ENCODE data around the gene SARDH.
A peak's percentile ranks its signal among the peaks of the same experiment; 100 is the strongest.

Gene SARDH

GRCh38 chr9:133664173-133665050 lies 73.7 kb downstream of the SARDH start:
- no peak for DNase-seq

- DNase-seq: no peak
Observed at GRCh38 chr9:133661846-133662540, 76.2 kb downstream of the SARDH start.

- no peak for DNase-seq
Observed at GRCh38 chr9:133659516-133659915, 78.6 kb downstream of the SARDH start.

DNA sequence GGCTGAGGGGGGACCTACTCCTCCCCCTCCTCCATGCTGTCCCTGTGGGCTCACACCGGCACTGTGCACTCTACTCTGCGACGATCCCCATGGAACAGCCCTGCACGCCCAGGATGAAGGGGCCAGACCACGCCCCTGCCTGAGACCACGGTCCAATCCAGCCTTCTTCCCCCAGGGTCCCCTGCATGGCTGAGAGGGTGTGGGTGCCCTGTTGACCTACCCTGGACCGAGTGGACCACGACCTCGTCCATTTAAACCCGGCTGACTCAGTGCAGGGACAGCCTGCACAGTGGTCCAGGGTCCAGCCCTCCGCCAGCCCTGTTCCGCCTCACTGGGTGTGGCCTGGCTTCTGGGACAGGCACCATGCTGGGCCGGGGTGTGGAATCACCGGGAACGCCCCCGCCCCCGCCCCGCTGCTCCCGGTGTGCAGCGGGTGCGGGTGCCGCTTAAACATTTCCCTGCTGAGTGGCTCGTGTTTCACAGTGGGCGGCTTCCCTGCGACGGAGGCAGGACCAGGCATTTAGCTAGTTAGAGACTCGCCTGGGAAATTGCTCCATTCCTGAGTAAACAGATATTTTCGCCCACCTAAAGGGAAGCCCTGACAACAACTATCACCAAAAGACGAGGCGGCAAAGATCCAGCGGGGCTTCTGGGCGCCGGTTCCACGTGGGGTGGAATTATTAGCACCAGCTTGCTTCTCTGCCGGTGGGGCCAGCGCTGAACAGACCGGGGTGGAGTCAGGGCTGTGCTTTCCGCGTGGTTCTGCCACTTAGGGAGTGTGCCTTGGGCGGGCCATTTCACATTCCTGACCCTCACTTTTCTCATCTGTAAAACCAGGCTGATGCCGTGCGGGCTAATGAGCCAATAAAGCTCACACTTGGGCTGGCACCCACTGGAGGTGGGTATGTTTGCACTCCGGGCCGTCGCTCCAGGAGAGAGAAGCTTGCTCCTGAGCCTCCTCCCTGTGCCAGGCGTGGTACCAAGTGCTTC lies 79.4 kb downstream of the SARDH start:
- no peak for DNase-seq

DNA sequence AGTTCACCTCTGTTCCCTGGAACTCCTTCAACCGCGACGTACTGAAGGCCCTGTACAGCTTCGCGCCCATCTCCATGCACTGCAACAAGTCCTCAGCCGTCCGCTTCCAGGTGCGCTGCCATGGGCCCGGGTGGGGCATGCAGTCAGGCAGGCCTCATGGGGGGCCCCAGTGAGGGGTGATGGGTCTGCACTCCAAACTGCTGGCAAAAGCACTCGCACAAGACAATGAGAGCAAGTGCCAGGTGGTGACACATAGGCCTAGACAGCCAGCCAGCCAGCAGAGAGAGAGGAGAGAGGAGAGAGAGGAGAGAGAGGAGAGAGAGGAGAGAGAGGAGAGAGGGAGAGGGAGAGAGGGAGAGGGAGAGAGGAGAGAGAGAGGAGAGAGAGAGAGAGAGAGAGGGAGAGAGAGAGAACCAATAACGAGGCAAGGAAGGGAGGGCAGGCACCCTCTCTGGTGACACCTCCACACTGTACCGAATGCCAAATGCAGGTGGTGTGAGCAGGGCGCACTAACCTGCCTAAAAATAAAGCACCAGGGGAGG lies 81.0 kb downstream of the SARDH start:
- DNase-seq: no peak

GRCh38 chr9:133656211-133657119 lies 81.7 kb downstream of the SARDH start:
- DNase-seq: peak; percentile 37

DNA sequence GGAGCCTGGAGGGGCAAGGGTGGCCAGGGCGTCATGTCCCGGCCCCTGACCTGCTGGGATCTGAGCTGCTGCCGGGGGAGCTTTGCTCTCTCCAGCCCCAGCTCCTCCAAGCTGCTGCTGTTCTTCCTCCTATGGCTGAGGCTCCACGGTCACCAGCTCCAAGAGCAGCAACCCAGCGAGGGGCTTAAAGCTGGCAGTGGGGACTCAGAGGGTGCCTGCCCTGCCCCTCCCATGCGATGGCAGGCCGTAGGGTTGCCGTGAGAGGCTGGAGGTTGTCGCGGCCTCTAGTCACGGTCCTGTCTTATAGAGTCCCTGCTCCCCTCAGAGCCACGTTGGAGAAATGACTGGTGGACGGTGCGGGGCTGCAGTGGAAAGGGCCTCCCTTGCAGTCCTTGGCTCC lies 82.5 kb downstream of the SARDH start:
- DNase-seq: no peak

- no peak for DNase-seq
Observed at GRCh38 chr9:133654736-133655657, 83.2 kb downstream of the SARDH start.

- no peak for DNase-seq
Observed at GRCh38 chr9:133653638-133654037, 84.5 kb downstream of the SARDH start.

DNA sequence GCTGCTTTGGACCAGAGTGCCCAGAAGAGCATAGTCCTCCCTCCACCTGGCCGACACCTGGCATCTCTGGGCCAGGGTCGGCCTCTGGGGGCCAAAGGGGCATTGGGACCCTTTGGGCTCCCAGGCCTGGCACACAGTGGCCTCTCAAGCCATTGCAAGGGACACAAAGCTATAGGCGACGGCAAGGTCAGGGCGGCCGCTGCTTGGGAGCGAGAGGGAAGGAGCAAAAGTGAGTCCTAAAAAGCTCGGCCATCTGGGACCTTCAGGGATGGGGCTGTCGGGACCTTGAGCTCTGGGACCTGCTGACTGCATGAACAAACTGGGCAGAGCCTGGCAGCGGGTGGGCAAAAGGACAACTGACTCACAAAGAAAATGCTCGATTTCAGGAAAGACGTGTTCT lies 88.1 kb downstream of the SARDH start:
- DNase-seq: no peak

GRCh38 chr9:133649194-133649593 lies 89.0 kb downstream of the SARDH start:
- DNase-seq: no peak

DNA sequence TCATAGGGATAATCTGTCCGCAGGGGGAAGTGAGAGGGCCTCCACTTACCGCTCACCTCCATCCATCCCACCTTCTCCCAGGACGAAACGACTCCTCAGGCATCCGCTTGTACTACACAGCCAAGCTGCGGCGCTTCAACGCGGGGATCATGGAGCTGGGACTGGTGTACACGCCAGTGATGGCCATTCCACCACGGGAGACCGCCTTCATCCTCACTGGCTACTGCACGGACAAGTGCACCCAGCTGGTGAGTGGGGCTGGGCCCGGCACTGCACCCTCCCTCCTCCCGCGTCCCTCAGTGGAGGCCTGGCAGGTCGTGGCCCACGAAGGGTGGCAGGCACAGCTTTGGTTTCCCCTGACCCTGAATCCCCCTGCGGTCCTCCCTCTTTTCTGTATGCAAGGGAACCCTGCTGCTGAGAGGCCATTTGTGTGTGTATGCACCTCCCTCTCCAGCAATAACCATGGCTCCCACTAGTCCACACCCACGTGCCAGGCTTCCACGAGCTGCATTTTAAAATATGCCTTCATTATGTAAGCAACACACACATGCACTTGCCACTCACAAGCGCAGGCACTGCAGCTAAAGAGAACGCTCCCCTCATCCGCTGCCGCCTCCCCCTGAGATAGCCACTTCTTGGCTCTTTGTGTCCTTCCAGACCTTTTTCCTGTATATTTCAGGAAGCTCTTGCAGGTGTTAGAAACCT lies 90.2 kb downstream of the SARDH start:
- no peak for DNase-seq

GRCh38 chr9:133647148-133647547 lies 91.0 kb downstream of the SARDH start:
- DNase-seq: no peak

DNA sequence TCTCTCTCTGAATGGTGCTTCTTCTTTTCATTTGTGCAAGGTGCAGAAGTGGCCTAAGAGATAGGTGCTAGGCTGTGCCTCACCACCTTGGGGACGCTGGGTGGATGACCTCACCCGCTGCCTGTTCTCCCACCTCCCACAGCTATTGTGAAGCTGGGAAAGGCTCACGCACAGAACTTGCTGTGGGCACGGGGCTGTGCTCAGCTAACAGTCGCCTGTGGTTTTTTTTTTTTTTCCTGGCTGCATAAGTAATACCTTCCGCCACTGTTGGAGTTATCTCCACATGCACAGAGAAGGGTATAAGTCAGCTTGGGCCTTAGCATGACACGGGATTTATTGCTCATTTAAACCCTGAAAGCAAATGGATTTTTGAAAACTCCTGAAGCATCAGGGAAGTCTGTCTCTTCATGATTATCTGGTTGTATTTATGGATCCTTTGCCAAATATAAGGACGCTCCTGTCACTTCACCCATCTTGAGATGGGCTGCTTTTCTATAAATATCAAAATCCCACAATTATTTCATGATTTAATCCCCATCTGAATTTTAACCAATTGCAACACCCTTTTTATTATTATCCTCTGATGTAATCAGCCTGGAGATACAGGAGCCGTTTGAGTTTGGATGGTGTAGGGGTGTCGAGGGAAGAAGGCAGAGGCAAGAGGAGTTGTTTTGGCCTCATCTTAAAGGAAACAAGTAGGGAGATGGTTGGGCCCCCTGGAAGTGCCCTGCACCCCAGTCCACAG lies 93.0 kb downstream of the SARDH start:
- DNase-seq: no peak

DNA sequence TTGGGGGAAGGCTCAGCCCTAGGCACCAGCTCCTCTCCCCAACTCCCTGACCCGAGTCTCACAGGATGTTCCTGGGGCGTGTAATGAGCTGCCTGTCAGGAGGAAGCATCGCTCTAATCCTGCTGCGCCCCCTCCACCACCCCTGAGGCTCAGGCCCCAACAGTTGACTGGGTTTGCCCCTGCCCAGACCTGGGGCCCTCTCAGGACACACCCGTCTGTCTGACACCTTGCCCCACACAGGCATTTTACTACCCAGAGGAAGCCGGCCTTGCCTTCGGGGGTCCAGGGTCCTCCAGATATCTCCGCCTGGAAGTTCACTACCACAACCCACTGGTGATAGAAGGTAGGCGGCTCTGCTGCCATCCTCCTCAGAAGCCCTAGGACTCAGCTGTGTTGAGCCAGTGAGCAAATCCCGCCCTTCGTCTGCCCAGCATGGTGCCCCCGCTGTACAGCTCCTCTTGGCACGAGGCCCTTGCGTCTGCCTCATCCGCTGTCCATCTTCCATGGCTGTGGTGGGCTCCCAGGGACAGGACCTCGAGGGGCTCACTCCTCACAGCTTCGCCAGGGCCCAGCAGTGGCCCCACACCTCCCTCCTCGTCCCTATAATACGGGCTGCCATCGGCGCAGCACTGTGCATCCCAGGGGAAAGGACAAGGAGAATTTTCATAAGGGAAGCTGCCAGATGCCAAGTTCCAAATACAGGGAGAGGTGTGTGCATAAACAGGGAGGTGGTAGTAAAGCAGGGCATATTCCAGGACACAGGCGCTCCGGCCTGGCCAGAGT lies 94.0 kb downstream of the SARDH start:
- DNase-seq: no peak

DNA sequence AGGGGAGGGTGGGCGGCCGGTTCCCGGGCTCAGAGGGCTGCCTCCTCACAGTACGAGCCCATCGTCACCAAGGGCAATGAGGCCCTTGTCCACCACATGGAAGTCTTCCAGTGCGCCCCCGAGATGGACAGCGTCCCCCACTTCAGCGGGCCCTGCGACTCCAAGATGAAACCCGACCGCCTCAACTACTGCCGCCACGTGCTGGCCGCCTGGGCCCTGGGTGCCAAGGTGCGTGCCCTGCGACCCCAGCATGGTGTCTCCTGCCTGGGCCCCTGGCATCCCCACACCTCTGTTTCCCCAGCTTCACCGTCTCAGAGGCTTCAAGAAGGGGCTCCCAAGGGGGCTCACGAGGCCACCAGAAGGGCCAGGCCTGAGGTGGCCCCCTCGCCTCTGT lies 94.8 kb downstream of the SARDH start:
- no peak for DNase-seq

DNA sequence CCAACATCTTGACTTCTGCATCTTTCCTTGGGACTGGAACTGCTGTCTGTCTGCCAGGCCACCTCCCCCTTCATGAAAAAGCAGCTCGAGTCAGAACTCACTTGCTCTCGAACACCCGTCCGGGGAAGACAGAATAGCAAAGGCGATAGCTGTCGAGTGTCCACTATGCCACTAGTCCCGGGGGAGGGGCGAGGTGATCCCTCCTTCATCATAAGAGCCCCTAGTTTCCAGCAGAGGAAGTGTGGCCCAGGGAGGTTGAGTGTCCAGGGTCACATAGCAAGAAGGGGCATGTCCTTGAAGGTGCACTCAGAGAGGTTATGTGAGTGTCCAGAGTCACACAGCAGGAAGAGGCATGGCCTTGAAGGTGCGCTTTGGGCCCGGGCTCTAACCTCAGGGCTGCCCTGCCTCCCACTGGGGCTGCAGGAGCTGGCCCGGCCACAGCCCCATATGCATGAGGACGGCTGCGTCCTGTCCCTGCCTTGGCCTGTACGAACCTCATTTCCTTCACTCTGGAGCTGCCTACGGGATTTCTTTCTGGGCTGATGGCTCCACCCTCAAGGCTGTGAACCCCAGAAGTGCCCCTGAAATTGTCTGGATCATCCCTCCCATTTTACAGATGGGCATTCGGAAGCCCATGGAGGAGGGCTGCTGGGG lies 95.3 kb downstream of the SARDH start:
- no peak for DNase-seq
